ENCODE measurements around the gene NLRP1. TPM values are rescaled to one million over a fixed set of nuclear protein-coding genes. Genes with fewer than 3 reads are reported as not detected.

The NLRP1 gene
- total RNA-seq, 2 experiments from 2014 or later = 18.7 to 24.6 TPM

DNA sequence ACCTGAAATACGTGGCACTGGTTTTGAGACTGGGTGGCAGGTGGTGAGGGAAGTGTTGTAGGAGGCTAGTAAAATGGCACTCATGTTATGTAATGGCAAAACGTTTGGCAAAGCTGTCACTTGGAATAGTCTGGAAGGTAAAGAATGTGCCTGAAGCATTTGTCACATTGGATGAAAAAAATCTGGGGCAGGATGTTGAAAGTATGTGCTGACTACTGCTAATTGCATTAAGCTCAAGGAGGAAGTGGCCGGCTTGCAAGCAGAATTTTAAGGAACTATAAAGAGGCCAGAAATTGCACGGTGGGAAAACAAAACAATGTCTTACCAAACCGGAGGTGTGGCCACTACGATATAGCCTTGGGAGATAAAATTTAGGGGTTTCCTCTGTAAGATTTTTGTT is 26.6 kb upstream of the NLRP1 start:
- no peaks in the 10 kb centered on the region for H3K9me3 ChIP-seq (ENCODE audit: low read length)
- H3K36me3 ChIP-seq (ENCODE audit: insufficient read depth, low read length) = no peaks in the 10 kb centered on the region
- DNase-seq (ENCODE audit: low spot score) = no peak
- no TSS peak for BruUV-seq (replicated peaks)
- H2AFZ ChIP-seq (ENCODE audit: low read length) = no peak overlapping the region
- no peaks in the 10 kb centered on the region for H3K9me2 ChIP-seq (ENCODE audit: insufficient read depth, low read length)
- ChIA-PET CTCF (ENCODE audit: unreplicated experiment) (no interaction called here), POLR2A (interaction anchor here (0.6 kb wide), 2 partner anchors 314 to 632 kb away, joined by 3 to 4 read pairs; no protein-coding TSS in a partner anchor)
- H3K79me2 ChIP-seq (ENCODE audit: insufficient read depth, low read depth, low read length) = no peaks in the 10 kb centered on the region
- TF ChIP-seq EZH2phosphoT487 (IDR thresholded peaks at IDR 0.05; ENCODE audit: borderline replicate concordance, low read depth, low read length) = no peak
- TF ChIP-seq, protein P1, sequence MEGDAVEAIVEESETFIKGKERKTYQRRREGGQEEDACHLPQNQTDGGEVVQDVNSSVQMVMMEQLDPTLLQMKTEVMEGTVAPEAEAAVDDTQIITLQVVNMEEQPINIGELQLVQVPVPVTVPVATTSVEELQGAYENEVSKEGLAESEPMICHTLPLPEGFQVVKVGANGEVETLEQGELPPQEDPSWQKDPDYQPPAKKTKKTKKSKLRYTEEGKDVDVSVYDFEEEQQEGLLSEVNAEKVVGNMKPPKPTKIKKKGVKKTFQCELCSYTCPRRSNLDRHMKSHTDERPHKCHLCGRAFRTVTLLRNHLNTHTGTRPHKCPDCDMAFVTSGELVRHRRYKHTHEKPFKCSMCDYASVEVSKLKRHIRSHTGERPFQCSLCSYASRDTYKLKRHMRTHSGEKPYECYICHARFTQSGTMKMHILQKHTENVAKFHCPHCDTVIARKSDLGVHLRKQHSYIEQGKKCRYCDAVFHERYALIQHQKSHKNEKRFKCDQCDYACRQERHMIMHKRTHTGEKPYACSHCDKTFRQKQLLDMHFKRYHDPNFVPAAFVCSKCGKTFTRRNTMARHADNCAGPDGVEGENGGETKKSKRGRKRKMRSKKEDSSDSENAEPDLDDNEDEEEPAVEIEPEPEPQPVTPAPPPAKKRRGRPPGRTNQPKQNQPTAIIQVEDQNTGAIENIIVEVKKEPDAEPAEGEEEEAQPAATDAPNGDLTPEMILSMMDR (conservative IDR thresholded peaks at IDR 0.05; ENCODE audit: low read length) = no peak
- no peak overlapping the region for H3K4me3 ChIP-seq (ENCODE audit: low read depth, low read length, poor library complexity, severe bottlenecking)
- no peak overlapping the region for H3K4me2 ChIP-seq (ENCODE audit: low read length)
- no peaks in the 10 kb centered on the region for H3K4me1 ChIP-seq (ENCODE audit: insufficient read depth, low read length, poor library complexity, severe bottlenecking)
- no peaks in the 10 kb centered on the region for H4K20me1 ChIP-seq (ENCODE audit: insufficient read depth, low read length)
- H3K27ac ChIP-seq (ENCODE audit: low read depth, low read length, poor library complexity, severe bottlenecking) = no peak overlapping the region
- intact Hi-C loops (cut with micrococcal nuclease; ENCODE audit: unreplicated experiment) = no loop called here

DNA sequence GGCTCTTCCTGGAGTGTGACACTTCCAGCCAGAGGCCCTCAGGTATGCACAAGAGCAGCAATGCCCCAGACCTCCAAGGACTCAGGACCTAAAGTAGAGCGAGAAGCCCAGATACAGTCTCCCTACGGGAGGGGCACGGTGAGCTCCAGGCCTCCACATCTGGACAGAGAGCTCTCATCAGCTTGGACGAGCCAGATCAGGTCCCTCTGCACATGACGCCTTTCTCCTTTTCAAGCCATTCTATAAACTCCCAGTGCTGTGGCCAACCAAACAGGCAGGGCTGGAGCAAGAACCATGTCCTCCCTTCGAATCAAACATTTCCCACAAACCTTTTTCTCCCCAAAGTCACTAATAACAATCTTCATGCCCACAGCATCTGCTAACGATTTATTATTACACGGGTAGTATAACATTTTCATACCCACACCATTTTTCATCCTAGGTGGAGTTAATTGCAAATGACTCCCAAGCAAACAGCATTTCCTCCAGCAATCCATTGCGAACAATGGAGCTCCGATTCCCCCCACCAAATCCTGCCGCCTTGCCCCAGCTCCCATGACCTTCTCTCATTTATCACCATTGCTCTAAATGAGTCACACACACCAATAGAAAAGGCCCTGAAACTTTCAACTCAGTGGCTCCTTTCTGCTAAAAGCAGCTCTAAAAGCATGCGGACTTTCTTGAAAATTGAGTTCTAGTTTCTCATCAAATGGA is 24.2 kb upstream of the NLRP1 start:
- no peak for DNase-seq (ENCODE audit: low spot score)
- Histone ChIP-seq H3K36me3 (ENCODE audit: insufficient read depth, low read length) (no peaks in the 10 kb centered on the region), H3K4me3 (ENCODE audit: low read depth, low read length, poor library complexity, severe bottlenecking) (no peak overlapping the region), H3K9me2 (ENCODE audit: insufficient read depth, low read length) (no peaks in the 10 kb centered on the region), H3K4me1 (ENCODE audit: insufficient read depth, low read length, poor library complexity, severe bottlenecking) (no peaks in the 10 kb centered on the region), H3K4me2 (ENCODE audit: low read length) (no peak overlapping the region), H3K27ac (ENCODE audit: low read depth, low read length, poor library complexity, severe bottlenecking) (no peak overlapping the region), H4K20me1 (ENCODE audit: insufficient read depth, low read length) (no peaks in the 10 kb centered on the region), H3K79me2 (ENCODE audit: insufficient read depth, low read depth, low read length) (no peaks in the 10 kb centered on the region), H3K9me3 (ENCODE audit: low read length) (no peaks in the 10 kb centered on the region), H2AFZ (ENCODE audit: low read length) (no peak overlapping the region)
- ChIA-PET POLR2A (no interaction called here), CTCF (ENCODE audit: unreplicated experiment) (no interaction called here)
- intact Hi-C loops (cut with micrococcal nuclease; ENCODE audit: unreplicated experiment) = no loop called here
- TF ChIP-seq, protein P1 (conservative IDR thresholded peaks at IDR 0.05; ENCODE audit: low read length) = no peak
- no peak for TF ChIP-seq EZH2phosphoT487 (IDR thresholded peaks at IDR 0.05; ENCODE audit: borderline replicate concordance, low read depth, low read length)
- no TSS peak for BruUV-seq (replicated peaks)

DNA sequence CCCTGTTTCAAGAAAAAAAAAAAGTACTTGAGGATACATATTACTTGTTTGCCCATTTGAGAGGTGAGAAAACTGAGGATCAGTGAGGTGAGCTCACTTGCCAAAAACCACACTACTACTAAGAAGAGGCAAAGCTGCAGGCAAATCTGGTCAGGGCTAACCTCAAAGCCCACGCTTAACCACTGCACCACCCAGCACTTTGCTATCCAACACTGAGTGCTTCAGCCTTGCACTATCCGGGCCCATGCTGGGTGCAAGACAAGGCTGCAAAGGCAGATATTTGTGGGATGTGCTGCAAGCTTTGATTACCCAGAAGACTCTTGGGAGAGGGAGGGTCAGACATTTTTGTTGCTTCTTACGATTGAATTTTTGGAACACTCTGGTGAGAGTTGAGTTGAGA is 23.6 kb upstream of the NLRP1 start:
- H4K20me1 ChIP-seq (ENCODE audit: insufficient read depth, low read length) = no peaks in the 10 kb centered on the region
- no peak overlapping the region for H2AFZ ChIP-seq (ENCODE audit: low read length)
- POLR2A ChIA-PET = no interaction called here
- no peak for DNase-seq (ENCODE audit: low spot score)
- no peak overlapping the region for H3K4me3 ChIP-seq (ENCODE audit: low read depth, low read length, poor library complexity, severe bottlenecking)
- no peaks in the 10 kb centered on the region for H3K79me2 ChIP-seq (ENCODE audit: insufficient read depth, low read depth, low read length)
- H3K36me3 ChIP-seq (ENCODE audit: insufficient read depth, low read length) = no peaks in the 10 kb centered on the region
- CTCF ChIA-PET (ENCODE audit: unreplicated experiment) = no interaction called here
- no peak overlapping the region for H3K4me2 ChIP-seq (ENCODE audit: low read length)
- intact Hi-C loops (cut with micrococcal nuclease; ENCODE audit: unreplicated experiment) = no loop called here
- H3K27ac ChIP-seq (ENCODE audit: low read depth, low read length, poor library complexity, severe bottlenecking) = no peak overlapping the region
- H3K9me2 ChIP-seq (ENCODE audit: insufficient read depth, low read length) = no peaks in the 10 kb centered on the region
- H3K4me1 ChIP-seq (ENCODE audit: insufficient read depth, low read length, poor library complexity, severe bottlenecking) = no peaks in the 10 kb centered on the region
- TF ChIP-seq, protein P1 (conservative IDR thresholded peaks at IDR 0.05; ENCODE audit: low read length) = no peak
- TF ChIP-seq EZH2phosphoT487 (IDR thresholded peaks at IDR 0.05; ENCODE audit: borderline replicate concordance, low read depth, low read length) = no peak
- no peaks in the 10 kb centered on the region for H3K9me3 ChIP-seq (ENCODE audit: low read length)
- BruUV-seq (replicated peaks) = no TSS peak

Data from OCI-LY7 (cell line).